HL-60 (cell line): Measurements from ENCODE around the gene SLC44A3.

ENCODE experiments used
- DNase-seq, 2 experiments: peaks; one replicate each; pipeline ENCODE4 v3.0.0-alpha.2; 2010 to 2020; ENCODE audit warnings: low read depth in 1 of 2, low spot score in 1 of 2
- H3K27ac ChIP-seq: fragments of 250-450 bp; sonication (Bioruptor Pico); replicated peaks from 2 replicates; pipeline ENCODE4 v1.5.1; 2020; ENCODE audit warnings: mild to moderate bottlenecking, moderate library complexity
- H3K27me3 ChIP-seq: fragments of 250-450 bp; sonication (Bioruptor Pico); 2 replicates; pipeline ENCODE4 v1.5.1; 2021; ENCODE audit warnings: mild to moderate bottlenecking, moderate library complexity; ENCODE audit not compliant: insufficient read depth, poor library complexity, severe bottlenecking
- H3K4me3 ChIP-seq: replicated peaks from 2 replicates; pipeline ENCODE4 v1.5.1; 2011; ENCODE audit warnings: mild to moderate bottlenecking, control low read depth, low read length; ENCODE audit not compliant: insufficient read depth
- GABPA ChIP-seq: IDR thresholded peaks from 2 replicates; pipeline ENCODE4 v1.6.1; 2012; ENCODE audit warnings: low read depth
- POLR2AphosphoS5 ChIP-seq: IDR thresholded peaks from 2 replicates; pipeline ENCODE4 v1.6.1; 2012; ENCODE audit warnings: low read depth
- SPI1 ChIP-seq: IDR thresholded peaks from 2 replicates; pipeline ENCODE4 v1.6.1; 2012; ENCODE audit warnings: low read depth, mild to moderate bottlenecking, borderline replicate concordance
- TF ChIP-seq, protein P1 (sequence below): IDR thresholded peaks from 2 replicates; pipeline ENCODE4 v1.6.1; 2012; ENCODE audit warnings: low read depth; ENCODE audit not compliant: insufficient replicate concordance
- TF ChIP-seq, protein P2 (sequence below): IDR thresholded peaks from one replicate; pipeline ENCODE4 v1.5.1; 2011; ENCODE audit warnings: low read length, control low read depth, inconsistent platforms; ENCODE audit not compliant: insufficient read depth

The SLC44A3 gene

DNA sequence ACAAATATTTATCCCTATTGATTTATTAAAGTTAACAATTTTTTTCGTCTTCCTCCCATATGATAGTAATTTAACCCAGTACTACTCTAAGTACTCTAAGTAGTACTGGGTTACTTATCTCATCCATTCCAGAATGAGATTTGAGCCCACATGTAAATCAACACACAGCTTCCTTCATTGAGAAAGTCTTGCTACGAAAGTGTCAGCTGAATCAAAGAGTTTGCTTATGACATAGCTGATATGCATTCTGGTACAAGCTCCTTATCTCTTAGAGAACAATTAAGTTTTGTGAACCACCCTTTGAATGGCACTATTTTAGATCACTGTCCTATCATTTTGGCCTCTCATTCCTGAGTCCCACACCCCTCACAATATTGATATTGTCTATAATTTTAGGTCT is 2.4 kb upstream of the SLC44A3 start:
- Histone ChIP-seq H3K27me3 (peaks cover 11% of the 10 kb centered on the region), H3K4me3 (no peak overlapping the region), H3K27ac (no peak overlapping the region)
- no peak for TF ChIP-seq POLR2AphosphoS5
- TF ChIP-seq, protein P1, sequence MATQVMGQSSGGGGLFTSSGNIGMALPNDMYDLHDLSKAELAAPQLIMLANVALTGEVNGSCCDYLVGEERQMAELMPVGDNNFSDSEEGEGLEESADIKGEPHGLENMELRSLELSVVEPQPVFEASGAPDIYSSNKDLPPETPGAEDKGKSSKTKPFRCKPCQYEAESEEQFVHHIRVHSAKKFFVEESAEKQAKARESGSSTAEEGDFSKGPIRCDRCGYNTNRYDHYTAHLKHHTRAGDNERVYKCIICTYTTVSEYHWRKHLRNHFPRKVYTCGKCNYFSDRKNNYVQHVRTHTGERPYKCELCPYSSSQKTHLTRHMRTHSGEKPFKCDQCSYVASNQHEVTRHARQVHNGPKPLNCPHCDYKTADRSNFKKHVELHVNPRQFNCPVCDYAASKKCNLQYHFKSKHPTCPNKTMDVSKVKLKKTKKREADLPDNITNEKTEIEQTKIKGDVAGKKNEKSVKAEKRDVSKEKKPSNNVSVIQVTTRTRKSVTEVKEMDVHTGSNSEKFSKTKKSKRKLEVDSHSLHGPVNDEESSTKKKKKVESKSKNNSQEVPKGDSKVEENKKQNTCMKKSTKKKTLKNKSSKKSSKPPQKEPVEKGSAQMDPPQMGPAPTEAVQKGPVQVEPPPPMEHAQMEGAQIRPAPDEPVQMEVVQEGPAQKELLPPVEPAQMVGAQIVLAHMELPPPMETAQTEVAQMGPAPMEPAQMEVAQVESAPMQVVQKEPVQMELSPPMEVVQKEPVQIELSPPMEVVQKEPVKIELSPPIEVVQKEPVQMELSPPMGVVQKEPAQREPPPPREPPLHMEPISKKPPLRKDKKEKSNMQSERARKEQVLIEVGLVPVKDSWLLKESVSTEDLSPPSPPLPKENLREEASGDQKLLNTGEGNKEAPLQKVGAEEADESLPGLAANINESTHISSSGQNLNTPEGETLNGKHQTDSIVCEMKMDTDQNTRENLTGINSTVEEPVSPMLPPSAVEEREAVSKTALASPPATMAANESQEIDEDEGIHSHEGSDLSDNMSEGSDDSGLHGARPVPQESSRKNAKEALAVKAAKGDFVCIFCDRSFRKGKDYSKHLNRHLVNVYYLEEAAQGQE, result no peak
- TF ChIP-seq, protein P2, sequence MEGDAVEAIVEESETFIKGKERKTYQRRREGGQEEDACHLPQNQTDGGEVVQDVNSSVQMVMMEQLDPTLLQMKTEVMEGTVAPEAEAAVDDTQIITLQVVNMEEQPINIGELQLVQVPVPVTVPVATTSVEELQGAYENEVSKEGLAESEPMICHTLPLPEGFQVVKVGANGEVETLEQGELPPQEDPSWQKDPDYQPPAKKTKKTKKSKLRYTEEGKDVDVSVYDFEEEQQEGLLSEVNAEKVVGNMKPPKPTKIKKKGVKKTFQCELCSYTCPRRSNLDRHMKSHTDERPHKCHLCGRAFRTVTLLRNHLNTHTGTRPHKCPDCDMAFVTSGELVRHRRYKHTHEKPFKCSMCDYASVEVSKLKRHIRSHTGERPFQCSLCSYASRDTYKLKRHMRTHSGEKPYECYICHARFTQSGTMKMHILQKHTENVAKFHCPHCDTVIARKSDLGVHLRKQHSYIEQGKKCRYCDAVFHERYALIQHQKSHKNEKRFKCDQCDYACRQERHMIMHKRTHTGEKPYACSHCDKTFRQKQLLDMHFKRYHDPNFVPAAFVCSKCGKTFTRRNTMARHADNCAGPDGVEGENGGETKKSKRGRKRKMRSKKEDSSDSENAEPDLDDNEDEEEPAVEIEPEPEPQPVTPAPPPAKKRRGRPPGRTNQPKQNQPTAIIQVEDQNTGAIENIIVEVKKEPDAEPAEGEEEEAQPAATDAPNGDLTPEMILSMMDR, result no peak
- DNase-seq, result no peak

DNA sequence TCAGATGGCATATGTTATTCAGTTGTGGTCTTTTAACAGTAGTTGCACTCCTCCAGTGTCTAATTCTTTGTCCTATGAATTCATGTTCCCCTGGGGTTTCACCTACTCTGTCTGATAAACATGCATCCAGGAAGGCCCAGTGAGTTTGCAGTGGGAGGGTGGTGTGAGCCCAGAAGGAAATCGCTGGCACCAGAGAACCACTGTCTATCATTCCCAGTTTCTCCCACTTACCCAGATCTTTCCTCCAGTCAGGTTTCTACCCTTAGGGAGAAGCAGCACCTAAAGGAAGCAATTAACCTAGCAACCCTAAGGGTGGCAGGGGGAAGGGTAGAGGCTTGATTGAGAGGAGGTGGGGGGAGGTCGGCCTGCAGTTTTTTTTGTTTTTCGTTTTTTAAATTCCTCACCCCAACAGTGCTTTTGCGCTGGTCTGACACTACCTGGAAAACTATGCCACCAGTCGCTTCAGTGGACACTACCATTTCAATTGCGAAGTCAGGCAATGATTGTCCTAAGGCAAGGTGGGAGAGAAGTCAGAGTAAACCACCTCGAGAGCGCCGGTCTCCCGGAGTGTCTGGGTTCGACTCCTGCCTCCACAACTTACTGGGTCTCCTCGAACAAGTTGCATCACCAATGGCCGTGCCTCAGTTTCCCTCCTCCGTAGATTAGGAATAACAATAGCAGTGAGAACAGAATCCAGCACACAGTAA is 766 bp upstream of the SLC44A3 start:
- no peak for DNase-seq
- no peak overlapping the region for H3K27ac ChIP-seq
- H3K4me3 ChIP-seq, result peak overlapping the region; percentile 61

DNA sequence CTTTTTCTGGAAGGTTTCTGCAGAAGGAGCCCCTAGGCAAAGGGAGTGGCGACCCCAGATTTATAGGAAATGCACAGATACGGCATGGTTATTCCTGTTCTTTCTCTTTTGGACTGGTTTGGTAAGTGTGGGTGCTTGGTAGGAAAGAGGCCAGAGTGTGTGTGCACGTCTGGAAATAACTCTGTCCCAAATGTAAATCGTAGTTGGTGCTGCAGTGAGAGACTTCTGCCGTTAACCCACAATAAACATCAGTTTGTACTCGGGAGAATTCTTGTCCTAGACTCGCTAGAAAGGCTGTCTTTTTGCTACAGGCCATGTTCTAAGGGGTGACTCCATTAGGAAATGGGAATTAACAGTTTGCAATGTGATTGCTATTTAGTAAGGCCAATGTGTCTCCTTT is 779 bp downstream of the SLC44A3 start:
- H3K27me3 ChIP-seq, result peaks cover 15% of the 10 kb centered on the region
- no peak for DNase-seq
- TF ChIP-seq, protein P1, result no peak
- TF ChIP-seq GABPA, result no peak
- TF ChIP-seq, protein P2, result no peak
- TF ChIP-seq POLR2AphosphoS5, result no peak
- no peak for TF ChIP-seq SPI1
- H3K4me3 ChIP-seq, result no peak overlapping the region; the same call in 1 of the 2 replicates
- H3K27ac ChIP-seq, result no peak overlapping the region

More for the DNA sequence above, 766 bp upstream of the SLC44A3 start:
- peaks cover 15% of the 10 kb centered on the region for H3K27me3 ChIP-seq
- TF ChIP-seq, protein P2, result no peak
- no peak for TF ChIP-seq GABPA
- TF ChIP-seq, protein P1, result no peak
- TF ChIP-seq SPI1, result no peak
- TF ChIP-seq POLR2AphosphoS5, result no peak
